Fibroblast of skin of abdomen (primary cell): Measurements from ENCODE around the gene CSNK1D.
"Not testable (repeated sequence)": the region's sequence is repeated elsewhere in the genome, so short reads cannot be mapped to it uniquely, and the experiment has no call there.

Experiments used
- DNase-seq: peaks from one replicate; pipeline ENCODE4 v3.0.0-alpha.2; 2013

CSNK1D gene

GRCh38 chr17:82272495-82273326, 789 bp downstream of the CSNK1D start:
- no peak for DNase-seq

- DNase-seq, result no peak
These were observed 2.1 kb downstream of the CSNK1D start for GRCh38 chr17:82271401-82271800.

GRCh38 chr17:82270651-82271050, 2.8 kb downstream of the CSNK1D start:
- no peak for DNase-seq

GRCh38 chr17:82269882-82270500, 3.5 kb downstream of the CSNK1D start:
- DNase-seq, result no peak

GRCh38 chr17:82269138-82269881, 4.2 kb downstream of the CSNK1D start:
- DNase-seq, result no peak

GRCh38 chr17:82267575-82268379, 5.7 kb downstream of the CSNK1D start:
- peak; percentile 90 for DNase-seq

- no peak for DNase-seq
These were observed 7.4 kb downstream of the CSNK1D start for GRCh38 chr17:82266142-82266541.

- DNase-seq, result no peak
These were observed 9.9 kb downstream of the CSNK1D start for GRCh38 chr17:82263641-82264040.

- no peak for DNase-seq
These were observed 11.2 kb downstream of the CSNK1D start for GRCh38 chr17:82262344-82262743.

GRCh38 chr17:82259972-82260961, 13.2 kb downstream of the CSNK1D start:
- not testable (repeated sequence) for DNase-seq

GRCh38 chr17:82258555-82258954, 14.9 kb downstream of the CSNK1D start:
- no peak for DNase-seq

GRCh38 chr17:82257473-82257872, 16.0 kb downstream of the CSNK1D start:
- DNase-seq, result no peak

GRCh38 chr17:82256242-82256885, 17.1 kb downstream of the CSNK1D start:
- no peak for DNase-seq

GRCh38 chr17:82255402-82255972, 18.0 kb downstream of the CSNK1D start:
- DNase-seq, result no peak

- not testable (repeated sequence) for DNase-seq
These were observed 18.8 kb downstream of the CSNK1D start for GRCh38 chr17:82254746-82255145.

GRCh38 chr17:82254096-82254495, 19.4 kb downstream of the CSNK1D start:
- DNase-seq, result not testable (repeated sequence)

GRCh38 chr17:82253179-82253544, 20.3 kb downstream of the CSNK1D start:
- DNase-seq, result no peak

- DNase-seq, result no peak
These were observed 20.9 kb downstream of the CSNK1D start for GRCh38 chr17:82252511-82253178.

GRCh38 chr17:82250868-82251500, 22.5 kb downstream of the CSNK1D start:
- DNase-seq, result no peak
